DOHH2 (cell line): ENCODE measurements around the gene SEH1L.

Experiments
- H3F3A ChIP-seq: fragments of 200-600 bp; sonication (generic), shearing (Covaris generic); 2 replicates; pipeline ENCODE4 v1.6.0; 2016; ENCODE audit warnings: antibody characterized with exemption, mild to moderate bottlenecking; ENCODE audit not compliant: control insufficient read depth, insufficient read depth
- H3K27ac ChIP-seq: fragments of 200-600 bp; sonication (generic); 2 replicates; pipeline ENCODE4 v1.5.1; 2014; ENCODE audit warnings: low read depth, mild to moderate bottlenecking, low read length, moderate library complexity
- H3K27me3 ChIP-seq: fragments of 200-600 bp; sonication (generic); 2 replicates; pipeline ENCODE4 v1.6.1; 2014; ENCODE audit warnings: mild to moderate bottlenecking, low read length, mixed read lengths; ENCODE audit not compliant: control insufficient read depth
- H3K36me3 ChIP-seq: fragments of 200-600 bp; sonication (generic); 2 replicates; pipeline ENCODE4 v1.6.1; 2014; ENCODE audit warnings: mild to moderate bottlenecking, low read length, moderate library complexity, mixed read lengths; ENCODE audit not compliant: control insufficient read depth
- H3K4me1 ChIP-seq: fragments of 200-600 bp; sonication (generic); 2 replicates; pipeline ENCODE4 v1.6.1; 2014; ENCODE audit warnings: mild to moderate bottlenecking, low read length, mixed read lengths; ENCODE audit not compliant: control insufficient read depth
- H3K4me2 ChIP-seq: fragments of 200-600 bp; sonication (generic); 2 replicates; pipeline ENCODE4 v1.6.0; 2014; ENCODE audit warnings: mild to moderate bottlenecking, low read length, moderate library complexity
- H3K4me3 ChIP-seq: fragments of 200-600 bp; sonication (generic); 2 replicates; pipeline ENCODE4 v1.5.1; 2014; ENCODE audit warnings: mild to moderate bottlenecking, low read length, mixed read lengths
- H3K79me2 ChIP-seq: fragments of 200-600 bp; sonication (generic); 2 replicates; pipeline ENCODE4 v1.6.1; 2014; ENCODE audit warnings: mild to moderate bottlenecking, low read length, mixed read lengths; ENCODE audit not compliant: control insufficient read depth
- H3K9me2 ChIP-seq: fragments of 200-600 bp; sonication (generic); replicated peaks from 2 replicates; pipeline ENCODE4 v1.6.1; 2014; ENCODE audit warnings: mild to moderate bottlenecking, low read length, mixed read lengths; ENCODE audit not compliant: control insufficient read depth
- H3K9me3 ChIP-seq: fragments of 200-600 bp; sonication (generic); 2 replicates; pipeline ENCODE4 v1.6.1; 2014; ENCODE audit warnings: antibody characterized with exemption, low read length, mixed read lengths; ENCODE audit not compliant: control insufficient read depth, insufficient read depth
- H4K20me1 ChIP-seq: fragments of 200-600 bp; sonication (generic); 2 replicates; pipeline ENCODE4 v1.6.0; 2014; ENCODE audit warnings: low read depth, mild to moderate bottlenecking, antibody characterized with exemption, low read length, moderate library complexity; ENCODE audit not compliant: control insufficient read depth, insufficient read depth
- CTCF ChIP-seq: fragments of 200-600 bp; sonication (generic); IDR thresholded peaks from one replicate; pipeline ENCODE4 v1.5.1; 2014; ENCODE audit warnings: antibody characterized with exemption, mild to moderate bottlenecking, low read depth, low read length; ENCODE audit not compliant: poor library complexity, severe bottlenecking
- EZH2phosphoT487 ChIP-seq: fragments of 200-600 bp; sonication (generic); IDR thresholded peaks from 2 replicates; pipeline ENCODE4 v1.6.1; 2017; ENCODE audit warnings: borderline replicate concordance, mild to moderate bottlenecking, antibody characterized with exemption, low read length, moderate library complexity, mixed read lengths

The SEH1L gene

GRCh38 chr18:12990967-12991820, 43.4 kb downstream of the SEH1L start, which contains the start of gene CEP192:
Gene CEP192 (plus strand): TSS chr18:12991362. CDS start chr18:12999425, 8,063 bp downstream.
- H3K27me3 ChIP-seq = no peaks in the 10 kb centered on the region
- no peaks in the 10 kb centered on the region for H3K9me2 ChIP-seq
- H3K36me3 ChIP-seq = peaks cover 52% of the 10 kb centered on the region
- peaks cover 44% of the 10 kb centered on the region for H3K4me1 ChIP-seq
- no peak for TF ChIP-seq EZH2phosphoT487
- peak; percentile 48 for TF ChIP-seq CTCF
- H4K20me1 ChIP-seq = peaks cover 12% of the 10 kb centered on the region; the same call in 1 of the 2 replicates
- H3K9me3 ChIP-seq = no peaks in the 10 kb centered on the region
- peak within 1 kb of the TSS; percentile 93 for H3K4me2 ChIP-seq
- peak within 1 kb of the TSS; percentile 79 for H3K27ac ChIP-seq
- peaks cover 15% of the 10 kb centered on the region for H3F3A ChIP-seq
- H3K4me3 ChIP-seq = peak within 1 kb of the TSS; percentile 89
- H3K79me2 ChIP-seq = peaks cover 59% of the 10 kb centered on the region

- peak overlapping the region; percentile 93 for H3K4me2 ChIP-seq
- H3K9me3 ChIP-seq = no peaks in the 10 kb centered on the region
- peaks cover 50% of the 10 kb centered on the region for H3K4me1 ChIP-seq
- TF ChIP-seq CTCF = no peak
- no peak for TF ChIP-seq EZH2phosphoT487
- no peaks in the 10 kb centered on the region for H3K9me2 ChIP-seq
- H3K4me3 ChIP-seq = peak overlapping the region; percentile 89
- peaks cover 16% of the 10 kb centered on the region; the same call in 1 of the 2 replicates for H4K20me1 ChIP-seq
- peaks cover 13% of the 10 kb centered on the region for H3F3A ChIP-seq
- H3K36me3 ChIP-seq = peaks cover 53% of the 10 kb centered on the region
- H3K27me3 ChIP-seq = no peaks in the 10 kb centered on the region
- peaks cover 65% of the 10 kb centered on the region for H3K79me2 ChIP-seq
- peak overlapping the region; percentile 79 for H3K27ac ChIP-seq
Measured at GRCh38 chr18:12991821-12992179, 44.0 kb downstream of the SEH1L start.

GRCh38 chr18:12993439-12993838, 45.6 kb downstream of the SEH1L start:
- peak overlapping the region; percentile 89 for H3K4me3 ChIP-seq
- H3K9me3 ChIP-seq = no peaks in the 10 kb centered on the region
- peak overlapping the region; percentile 93 for H3K4me2 ChIP-seq
- H3K9me2 ChIP-seq = no peaks in the 10 kb centered on the region
- H3K4me1 ChIP-seq = peaks cover 50% of the 10 kb centered on the region
- H3K27ac ChIP-seq = no peak overlapping the region
- TF ChIP-seq CTCF = no peak
- TF ChIP-seq EZH2phosphoT487 = no peak
- H3K36me3 ChIP-seq = peaks cover 52% of the 10 kb centered on the region
- no peaks in the 10 kb centered on the region for H3K27me3 ChIP-seq
- peaks cover 19% of the 10 kb centered on the region; the same call in 1 of the 2 replicates for H4K20me1 ChIP-seq
- H3K79me2 ChIP-seq = peaks cover 81% of the 10 kb centered on the region
- H3F3A ChIP-seq = peaks cover 7% of the 10 kb centered on the region
